ENCODE data around the gene FSTL5.

FSTL5 gene

GRCh38 chr4:161438096-161438495 lies 725.7 kb downstream of the FSTL5 start:
- DNase-seq = no peak

GRCh38 chr4:161428180-161428965 lies 735.4 kb downstream of the FSTL5 start:
- no peak for DNase-seq

GRCh38 chr4:161419822-161420221 lies 744.0 kb downstream of the FSTL5 start:
- DNase-seq = no peak

GRCh38 chr4:161411901-161412300 lies 751.9 kb downstream of the FSTL5 start:
- no peak for DNase-seq

GRCh38 chr4:161404346-161405110 lies 759.3 kb downstream of the FSTL5 start:
- no peak for DNase-seq

GRCh38 chr4:161403781-161404180 lies 760.0 kb downstream of the FSTL5 start:
- no peak for DNase-seq

- DNase-seq = no peak
These were observed 770.2 kb downstream of the FSTL5 start for GRCh38 chr4:161393602-161394001.

- DNase-seq = no peak
These were observed 781.1 kb downstream of the FSTL5 start for GRCh38 chr4:161382655-161383054.

- no peak for DNase-seq
These were observed 787.5 kb downstream of the FSTL5 start for GRCh38 chr4:161376275-161376674.

GRCh38 chr4:161364681-161365080 lies 799.1 kb downstream of the FSTL5 start:
- DNase-seq = no peak

- no peak for DNase-seq
These were observed 802.8 kb downstream of the FSTL5 start for GRCh38 chr4:161360982-161361381.

- no peak for DNase-seq
These were observed 804.3 kb downstream of the FSTL5 start for GRCh38 chr4:161359491-161359890.

GRCh38 chr4:161356351-161356750 lies 807.4 kb downstream of the FSTL5 start:
- no peak for DNase-seq

- no peak for DNase-seq
These were observed 812.9 kb downstream of the FSTL5 start for GRCh38 chr4:161350946-161351345.

GRCh38 chr4:161345741-161346140 lies 818.1 kb downstream of the FSTL5 start:
- DNase-seq = no peak

GRCh38 chr4:161343569-161343950 lies 820.2 kb downstream of the FSTL5 start:
- no peak for DNase-seq

GRCh38 chr4:161342881-161343568 lies 820.8 kb downstream of the FSTL5 start:
- no peak for DNase-seq

- no peak for DNase-seq
These were observed 827.2 kb downstream of the FSTL5 start for GRCh38 chr4:161336621-161337020.

GRCh38 chr4:161336016-161336530 lies 827.7 kb downstream of the FSTL5 start:
- DNase-seq = no peak

All from activated CD8-positive, alpha-beta memory T cell treated with anti-CD3 and anti-CD28 coated beads for 24 hours (primary cell).